K562 (cell line): ENCODE data around the gene ARHGAP26. TPM values are rescaled to one million over a fixed set of nuclear protein-coding genes. Genes with fewer than 3 reads are reported as not detected.

ENCODE experiments used
- ATAC-seq: fragments of 200-7000 bp; cut with Tn5 transposase; 3 replicates; pipeline ENCODE4 v1.9.1; 2020; ENCODE audit warnings: moderate library complexity
- BruUV-seq: library from RNA; stranded (reverse); fragments of 400-500 nt; replicated peaks from 2 replicates; lab custom pipeline; 2021; lab: Mats Ljungman, UMichigan
- CTCF ChIA-PET: fragments of 300-600 bp; formaldehyde crosslinking; extraction: SDS; loops from one replicate; lab custom pipeline; 2021; ENCODE audit warnings: low intra/inter-chr PET ratio; lab: Yijun Ruan, JAX
- POLR2A ChIA-PET: fragments of 300-600, 350-650 bp; sonication (Branson Sonifier 250); formaldehyde crosslinking; extraction: SDS; loops from one replicate; lab custom pipeline; 2021; ENCODE audit warnings: antibody characterized with exemption, inconsistent platforms; lab: Yijun Ruan, JAX
- DNase-seq, 4 experiments: peaks; one replicate each; pipeline versions ENCODE4 v3.0.0 to v3.0.0-alpha.2; 2011 to 2018; ENCODE audit warnings: low spot score in 3 of 4, mixed read lengths in 3 of 4; ENCODE audit errors: extremely low read depth in 1 of 4
- FAIRE-seq: peaks from 2 replicates; lab custom pipeline; 2011; peaks lifted over from hg19 to GRCh38; lab: Jason Lieb, UNC
- H2AFZ ChIP-seq: 2 replicates; pipeline ENCODE4 v1.6.0; 2011; ENCODE audit warnings: low read depth, low read length, control low read depth, inconsistent platforms
- H3K27ac ChIP-seq: fragments of 200-600 bp; 3 replicates; pipeline ENCODE4 v1.8.0; 2011; ENCODE audit warnings: low read depth, mild to moderate bottlenecking, control low read depth, inconsistent platforms, low read length, moderate library complexity, mixed read lengths; ENCODE audit errors: extremely low read depth
- H3K27me3 ChIP-seq, 2 experiments: fragments of 300-600 bp in 1 of 2; 2 replicates in 1 of 2; 3 replicates in 1 of 2; pipeline versions ENCODE4 v1.6.0 to v1.8.0; 2011; ENCODE audit warnings: inconsistent platforms in 2 of 2, low read length in 2 of 2, mild to moderate bottlenecking in 1 of 2, mixed read lengths in 1 of 2, moderate library complexity in 1 of 2; ENCODE audit not compliant: control insufficient read depth in 2 of 2, insufficient read depth in 2 of 2
- H3K36me3 ChIP-seq: fragments of 300-600 bp; 3 replicates; pipeline ENCODE4 v1.8.0; 2011; ENCODE audit warnings: mild to moderate bottlenecking, low read length, inconsistent platforms; ENCODE audit not compliant: control insufficient read depth, insufficient read depth
- H3K4me1 ChIP-seq, 2 experiments: fragments of 200-600 bp in 1 of 2; replicated peaks in 1 of 2; 2 replicates in 1 of 2; 3 replicates in 1 of 2; pipeline versions ENCODE4 v1.5.1 to v1.8.0; 2011; ENCODE audit warnings: inconsistent platforms in 2 of 2, low read length in 2 of 2, mild to moderate bottlenecking in 1 of 2, mixed read lengths in 1 of 2, moderate library complexity in 1 of 2; ENCODE audit not compliant: control insufficient read depth in 2 of 2, insufficient read depth in 2 of 2
- H3K4me2 ChIP-seq: 2 replicates; pipeline ENCODE4 v1.6.1; 2011; ENCODE audit warnings: low read length, control low read depth, inconsistent platforms, mixed read lengths; ENCODE audit not compliant: insufficient read depth
- H3K4me3 ChIP-seq: fragments of 200-600 bp; sonication (generic), shearing (Covaris generic); 2 replicates; pipeline ENCODE4 v1.5.1; 2016; ENCODE audit warnings: control low read depth, inconsistent platforms
- H3K79me2 ChIP-seq: fragments of 200-600 bp; 3 replicates; pipeline ENCODE4 v1.8.0; 2011; ENCODE audit warnings: low read length, inconsistent platforms; ENCODE audit not compliant: control insufficient read depth, insufficient read depth
- H3K9ac ChIP-seq, 2 experiments: 2 replicates each; pipeline versions ENCODE4 v1.6.0 to v1.6.1; 2011; ENCODE audit warnings: low read depth in 2 of 2, low read length in 2 of 2, control low read depth in 1 of 2, inconsistent platforms in 1 of 2, mild to moderate bottlenecking in 1 of 2, mixed read lengths in 1 of 2; ENCODE audit not compliant: insufficient read depth in 1 of 2
- H3K9me1 ChIP-seq: one replicate; pipeline ENCODE4 v1.6.0; 2011; ENCODE audit warnings: inconsistent platforms, mild to moderate bottlenecking, low read length, moderate library complexity; ENCODE audit not compliant: control insufficient read depth, insufficient read depth
- H3K9me3 ChIP-seq: replicated peaks from 2 replicates; pipeline ENCODE4 v1.5.1; 2011; ENCODE audit warnings: low read depth, low read length, inconsistent platforms; ENCODE audit not compliant: control insufficient read depth, insufficient read depth
- H4K20me1 ChIP-seq: replicated peaks from 2 replicates; pipeline ENCODE4 v1.6.1; 2011; ENCODE audit warnings: low read length, inconsistent platforms, mixed read lengths; ENCODE audit not compliant: control insufficient read depth, insufficient read depth
- KAT8 ChIP-seq: fragments of 450-650 bp; IDR thresholded peaks from 2 replicates; pipeline ENCODE4 v1.6.1; 2016; ENCODE audit warnings: low read depth, mild to moderate bottlenecking
- MTA1 ChIP-seq: fragments of 450-650 bp; IDR thresholded peaks from 2 replicates; pipeline ENCODE4 v1.6.1; 2017; ENCODE audit warnings: borderline replicate concordance
- MXI1 ChIP-seq: IDR thresholded peaks from 2 replicates; pipeline ENCODE4 v1.6.1; 2011; ENCODE audit warnings: low read depth, mild to moderate bottlenecking, improper control_type of control experiment, low read length
- NEUROD1 ChIP-seq: fragments of 150-350 bp; IDR thresholded peaks from 2 replicates; pipeline ENCODE4 v1.6.1; 2014; ENCODE audit warnings: borderline replicate concordance, low read length, low read depth; ENCODE audit not compliant: partially characterized antibody
- RHOXF2B ChIP-seq: fragments of 250-450 bp; sonication (Bioruptor Pico); conservative IDR thresholded peaks from 2 replicates; pipeline ENCODE4 v1.5.1; 2021
- SAP30 ChIP-seq: fragments of 200-600 bp; sonication (generic); IDR thresholded peaks from 2 replicates; pipeline ENCODE4 v1.6.1; 2012; ENCODE audit warnings: borderline replicate concordance, low read depth, mild to moderate bottlenecking, moderate library complexity, low read length, control low read depth, inconsistent platforms; ENCODE audit not compliant: insufficient read depth, poor library complexity, severe bottlenecking
- SMARCC2 ChIP-seq: fragments of 450-650 bp; IDR thresholded peaks from 2 replicates; pipeline ENCODE4 v1.6.1; 2017; ENCODE audit warnings: antibody characterized with exemption, moderate library complexity, mild to moderate bottlenecking, low read depth
- ZBTB5 ChIP-seq: fragments of 450-650 bp; IDR thresholded peaks from 2 replicates; pipeline ENCODE4 v1.6.1; 2017; ENCODE audit warnings: antibody characterized with exemption
- ZNF124 ChIP-seq: sonication (generic); formaldehyde crosslinking; IDR thresholded peaks from 2 replicates; pipeline ENCODE4 v1.8.1; 2022; ENCODE audit warnings: missing genetic modification reagents
- ZNF174 ChIP-seq: fragments of 250-450 bp; sonication (Bioruptor Pico); IDR thresholded peaks from 2 replicates; pipeline ENCODE4 v1.4.0; 2020; ENCODE audit warnings: mild to moderate bottlenecking
- ZNF699 ChIP-seq: fragments of 250-450 bp; sonication (Bioruptor Pico); IDR thresholded peaks from 2 replicates; pipeline ENCODE4 v1.8.0; 2021; ENCODE audit warnings: mild to moderate bottlenecking, moderate library complexity; ENCODE audit not compliant: insufficient replicate concordance
- whole genome bisulfite sequencing: fragments of 100-300 bp; shearing (Covaris generic); methylation state at CpG from one replicate; pipeline ENCODE4 v1.1.6; 2016; ENCODE audit warnings: low coverage, mixed read lengths; ENCODE audit not compliant: insufficient coverage; ENCODE audit errors: missing lambda C conversion rate; 5-methylcytosine and 5-hydroxymethylcytosine counted together
- in situ Hi-C: fragments of 300-500 bp; cut with MboI; formaldehyde crosslinking; loops from 4 replicates; pipeline ENCODE4 v1.15.0; 2018; ENCODE audit warnings: inconsistent platforms, mixed read lengths
- intact Hi-C: fragments of 100-400 bp; cut with micrococcal nuclease; formaldehyde crosslinking; loops from 2 replicates; pipeline ENCODE4 v1.14.2; 2022
- polyA plus RNA-seq, 8 experiments: library from polyadenylated mRNA; depleted of rRNA in 4 of 8; stranded (reverse) in 5 of 8; unstranded in 3 of 8; fragments of >200 nt; fragmentation: Nextera tagmentation in 2 of 8; fragmentation: Illumina TruSeq in 1 of 8; extraction: Ambion mirVana in 2 of 8; extraction: Trizol in 1 of 8; gene quantifications; 2 replicates each; pipeline versions ENCODE4 v1.2.1 to v1.2.3, GENCODE V29; 2011 to 2014; ENCODE audit warnings: inconsistent platforms in 1 of 8, missing spikeins in 1 of 8
- total RNA-seq, 7 experiments: library from RNA; depleted of rRNA in 6 of 7; stranded (reverse); fragments of >200 nt in 6 of 7; fragmentation: Illumina TruSeq in 2 of 7; extraction: Trizol in 2 of 7; gene quantifications; 2 replicates each; pipeline versions ENCODE4 v1.2.1 to v1.2.3, GENCODE V29; 2011 to 2021; ENCODE audit warnings: low replicate concordance in 1 of 7

ARHGAP26 gene
- total and polyA plus RNA-seq, 9 of the 15 experiments (the other 6 are each of a cell fraction or from before 2014, with no cell fraction given): 0.13 to 1.1 (median 0.55) TPM

DNA sequence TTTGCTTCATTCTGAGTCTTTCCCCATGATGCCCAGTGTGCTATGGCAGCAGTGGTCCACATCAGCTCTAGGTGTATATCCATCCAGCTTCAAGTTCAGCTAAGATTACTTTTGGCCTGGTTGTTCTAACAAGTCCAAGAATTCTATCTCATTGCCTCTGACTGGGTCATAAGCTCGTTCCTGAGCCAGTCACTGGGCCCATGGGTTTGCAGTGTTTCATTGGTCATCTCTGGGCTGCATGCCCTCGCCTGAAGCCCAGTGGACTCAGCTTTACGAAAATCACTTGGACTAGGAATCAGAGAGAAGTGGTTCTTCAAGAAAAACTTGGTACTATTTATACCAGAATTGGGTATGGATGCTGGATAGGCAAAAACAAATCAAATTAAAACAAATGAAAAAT lies 16.1 kb upstream of the ARHGAP26 start:
- no peaks in the 10 kb centered on the region for H3K79me2 ChIP-seq
- no peak for ATAC-seq
- intact Hi-C loops (no loop called here), in situ Hi-C loops (no loop called here)
- DNase-seq: no peak
- no peak for FAIRE-seq
- ChIA-PET POLR2A (interaction anchor here (1.0 to 1.2 kb wide), 2 partner anchors 11 to 14 kb away, joined by 4 to 5 read pairs; no protein-coding TSS in a partner anchor), CTCF (no interaction called here)
- TF ChIP-seq ZBTB5 (no peak), MXI1 (no peak), ZNF699 (CRISPR knock-in tag) (no peak), SMARCC2 (no peak), SAP30 (no peak), RHOXF2B (CRISPR knock-in tag) (no peak), NEUROD1 (no peak), ZNF174 (CRISPR knock-in tag) (no peak), MTA1 (no peak), ZNF124 (no peak), KAT8 (no peak)
- no peaks in the 10 kb centered on the region for H4K20me1 ChIP-seq
- H3K27ac ChIP-seq: no peak overlapping the region
- BruUV-seq: no TSS peak
- no peaks in the 10 kb centered on the region for H3K27me3 ChIP-seq
- no peaks in the 10 kb centered on the region for H3K9me3 ChIP-seq
- H3K4me3 ChIP-seq: no peak overlapping the region
- H3K9ac ChIP-seq: no peak overlapping the region
- no peaks in the 10 kb centered on the region for H3K4me1 ChIP-seq
- H2AFZ ChIP-seq: no peak overlapping the region
- no peak overlapping the region for H3K4me2 ChIP-seq
- H3K9me1 ChIP-seq: no peaks in the 10 kb centered on the region
- no peaks in the 10 kb centered on the region for H3K36me3 ChIP-seq
- WGBS: 0% methylated on average over 3 of the region's 3 CpGs
